ENCODE results near the gene APOB. TPM values are rescaled to one million over a fixed set of nuclear protein-coding genes. Genes with fewer than 3 reads are reported as not detected.
A peak's percentile ranks its signal among the peaks of the same experiment; 100 is the strongest.

Gene APOB
- total and polyA plus RNA-seq, 2 of the 13 experiments (the other 11 are each of a cell fraction or from before 2014, with no cell fraction given) = 1,569 to 2,515 TPM

DNA sequence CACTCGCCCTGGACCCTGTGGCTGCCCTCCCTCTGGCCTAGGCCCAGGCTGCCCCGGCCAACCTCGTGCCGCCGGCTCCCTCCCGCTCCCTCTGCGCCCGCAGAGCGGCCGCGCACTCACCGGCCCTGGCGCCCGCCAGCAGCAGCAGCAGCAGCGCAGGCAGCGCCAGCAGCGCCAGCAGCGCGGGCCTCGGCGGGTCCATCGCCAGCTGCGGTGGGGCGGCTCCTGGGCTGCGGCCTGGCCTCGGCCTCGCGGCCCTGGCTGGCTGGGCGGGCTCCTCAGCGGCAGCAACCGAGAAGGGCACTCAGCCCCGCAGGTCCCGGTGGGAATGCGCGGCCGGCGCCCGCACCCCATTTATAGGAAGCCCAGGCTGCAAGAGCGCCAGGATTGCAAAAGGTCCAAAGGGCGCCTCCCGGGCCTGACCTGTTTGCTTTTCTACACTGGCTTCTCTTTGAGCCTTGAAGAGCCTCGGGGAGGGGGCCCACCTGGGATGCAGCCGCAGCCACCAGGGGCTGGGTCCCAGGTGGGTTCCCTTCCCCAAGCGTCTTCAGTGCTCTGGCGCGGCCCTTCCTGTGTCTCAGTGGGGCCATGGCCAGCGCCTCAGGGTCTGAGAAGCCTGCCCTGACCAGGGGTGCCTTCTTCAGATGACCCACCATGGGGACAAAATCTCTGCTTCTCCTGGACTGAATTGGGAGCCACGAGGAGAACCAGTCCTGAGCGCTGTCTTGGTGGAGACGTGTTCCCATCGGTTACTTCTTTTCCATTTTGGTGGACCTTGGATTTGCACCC is at the start of gene APOB (continued):
- TF ChIP-seq, protein P1, sequence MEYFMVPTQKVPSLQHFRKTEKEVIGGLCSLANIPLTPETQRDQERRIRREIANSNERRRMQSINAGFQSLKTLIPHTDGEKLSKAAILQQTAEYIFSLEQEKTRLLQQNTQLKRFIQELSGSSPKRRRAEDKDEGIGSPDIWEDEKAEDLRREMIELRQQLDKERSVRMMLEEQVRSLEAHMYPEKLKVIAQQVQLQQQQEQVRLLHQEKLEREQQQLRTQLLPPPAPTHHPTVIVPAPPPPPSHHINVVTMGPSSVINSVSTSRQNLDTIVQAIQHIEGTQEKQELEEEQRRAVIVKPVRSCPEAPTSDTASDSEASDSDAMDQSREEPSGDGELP (IDR thresholded peaks at IDR 0.05; ENCODE audit: borderline replicate concordance, low read depth) = peak; percentile 81
- TF ChIP-seq ZNF777 (CRISPR knock-in tag; IDR thresholded peaks at IDR 0.05) (peak; percentile 60; the same call in 1 of the 2 replicates), NRL (CRISPR knock-in tag; IDR thresholded peaks at IDR 0.05; ENCODE audit: borderline replicate concordance) (peak; percentile 87; the same call in 1 of the 2 replicates), ZNF615 (CRISPR knock-in tag; IDR thresholded peaks at IDR 0.05; ENCODE audit: borderline replicate concordance) (no peak), MAZ (IDR thresholded peaks at IDR 0.05; ENCODE audit: borderline replicate concordance, low read depth, low read length) (peak; percentile 81; the same call in 1 of the 2 replicates), MAZ (CRISPR knock-in tag; IDR thresholded peaks at IDR 0.05; ENCODE audit: low read depth) (peak; percentile 94), HCFC1 (IDR thresholded peaks at IDR 0.05; ENCODE audit: low read depth, low read length) (no peak), SMARCC2 (IDR thresholded peaks at IDR 0.05) (no peak; the same call in 1 of the 2 replicates), MZF1 (CRISPR knock-in tag; IDR thresholded peaks at IDR 0.05; ENCODE audit: borderline replicate concordance) (no peak), POLR2G (IDR thresholded peaks at IDR 0.05; ENCODE audit: low read depth, low read length) (peak; percentile 100), ZNF530 (CRISPR knock-in tag; IDR thresholded peaks at IDR 0.05; ENCODE audit: low read depth) (no peak), ESRRA (CRISPR knock-in tag; IDR thresholded peaks at IDR 0.05; ENCODE audit: low read depth) (peak; percentile 90; the same call in 1 of the 2 replicates), ELF4 (CRISPR knock-in tag; IDR thresholded peaks at IDR 0.05; ENCODE audit: borderline replicate concordance) (no peak)
- TF ChIP-seq, protein P2, sequence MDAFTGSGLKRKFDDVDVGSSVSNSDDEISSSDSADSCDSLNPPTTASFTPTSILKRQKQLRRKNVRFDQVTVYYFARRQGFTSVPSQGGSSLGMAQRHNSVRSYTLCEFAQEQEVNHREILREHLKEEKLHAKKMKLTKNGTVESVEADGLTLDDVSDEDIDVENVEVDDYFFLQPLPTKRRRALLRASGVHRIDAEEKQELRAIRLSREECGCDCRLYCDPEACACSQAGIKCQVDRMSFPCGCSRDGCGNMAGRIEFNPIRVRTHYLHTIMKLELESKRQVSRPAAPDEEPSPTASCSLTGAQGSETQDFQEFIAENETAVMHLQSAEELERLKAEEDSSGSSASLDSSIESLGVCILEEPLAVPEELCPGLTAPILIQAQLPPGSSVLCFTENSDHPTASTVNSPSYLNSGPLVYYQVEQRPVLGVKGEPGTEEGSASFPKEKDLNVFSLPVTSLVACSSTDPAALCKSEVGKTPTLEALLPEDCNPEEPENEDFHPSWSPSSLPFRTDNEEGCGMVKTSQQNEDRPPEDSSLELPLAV (CRISPR knock-in tag; conservative IDR thresholded peaks at IDR 0.05; ENCODE audit: low read depth) = 0 out of 2 replicates have a peak, but pooled peaks have one; percentile 73
- TF ChIP-seq, protein P3, sequence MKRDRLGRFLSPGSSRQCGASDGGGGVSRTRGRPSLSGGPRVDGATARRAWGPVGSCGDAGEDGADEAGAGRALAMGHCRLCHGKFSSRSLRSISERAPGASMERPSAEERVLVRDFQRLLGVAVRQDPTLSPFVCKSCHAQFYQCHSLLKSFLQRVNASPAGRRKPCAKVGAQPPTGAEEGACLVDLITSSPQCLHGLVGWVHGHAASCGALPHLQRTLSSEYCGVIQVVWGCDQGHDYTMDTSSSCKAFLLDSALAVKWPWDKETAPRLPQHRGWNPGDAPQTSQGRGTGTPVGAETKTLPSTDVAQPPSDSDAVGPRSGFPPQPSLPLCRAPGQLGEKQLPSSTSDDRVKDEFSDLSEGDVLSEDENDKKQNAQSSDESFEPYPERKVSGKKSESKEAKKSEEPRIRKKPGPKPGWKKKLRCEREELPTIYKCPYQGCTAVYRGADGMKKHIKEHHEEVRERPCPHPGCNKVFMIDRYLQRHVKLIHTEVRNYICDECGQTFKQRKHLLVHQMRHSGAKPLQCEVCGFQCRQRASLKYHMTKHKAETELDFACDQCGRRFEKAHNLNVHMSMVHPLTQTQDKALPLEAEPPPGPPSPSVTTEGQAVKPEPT (CRISPR knock-in tag; IDR thresholded peaks at IDR 0.05; ENCODE audit: low read depth) = peak; percentile 96
- TF ChIP-seq, protein P4, sequence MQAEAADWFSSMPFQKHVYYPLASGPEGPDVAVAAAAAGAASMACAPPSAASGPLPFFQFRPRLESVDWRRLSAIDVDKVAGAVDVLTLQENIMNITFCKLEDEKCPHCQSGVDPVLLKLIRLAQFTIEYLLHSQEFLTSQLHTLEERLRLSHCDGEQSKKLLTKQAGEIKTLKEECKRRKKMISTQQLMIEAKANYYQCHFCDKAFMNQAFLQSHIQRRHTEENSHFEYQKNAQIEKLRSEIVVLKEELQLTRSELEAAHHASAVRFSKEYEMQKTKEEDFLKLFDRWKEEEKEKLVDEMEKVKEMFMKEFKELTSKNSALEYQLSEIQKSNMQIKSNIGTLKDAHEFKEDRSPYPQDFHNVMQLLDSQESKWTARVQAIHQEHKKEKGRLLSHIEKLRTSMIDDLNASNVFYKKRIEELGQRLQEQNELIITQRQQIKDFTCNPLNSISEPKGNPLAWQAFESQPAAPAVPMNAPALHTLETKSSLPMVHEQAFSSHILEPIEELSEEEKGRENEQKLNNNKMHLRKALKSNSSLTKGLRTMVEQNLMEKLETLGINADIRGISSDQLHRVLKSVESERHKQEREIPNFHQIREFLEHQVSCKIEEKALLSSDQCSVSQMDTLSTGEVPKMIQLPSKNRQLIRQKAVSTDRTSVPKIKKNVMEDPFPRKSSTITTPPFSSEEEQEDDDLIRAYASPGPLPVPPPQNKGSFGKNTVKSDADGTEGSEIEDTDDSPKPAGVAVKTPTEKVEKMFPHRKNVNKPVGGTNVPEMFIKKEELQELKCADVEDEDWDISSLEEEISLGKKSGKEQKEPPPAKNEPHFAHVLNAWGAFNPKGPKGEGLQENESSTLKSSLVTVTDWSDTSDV (CRISPR knock-in tag; IDR thresholded peaks at IDR 0.05) = peak; percentile 94; the same call in 1 of the 2 replicates

Measured in HepG2 (cell line).